ENCODE data around the gene CR2. TPM values are rescaled to one million over a fixed set of nuclear protein-coding genes. Genes with fewer than 3 reads are reported as not detected.

Gene CR2
- total and polyA plus RNA-seq, 4 donors = 0.05 to 0.36 (median 0.14) TPM; not detected in 1

- no peaks in the 10 kb centered on the region for H3K9me3 ChIP-seq (ENCODE audit: control insufficient read depth in 4 of 4, low read length in 3 of 4)
- H3K36me3 ChIP-seq (ENCODE audit: control insufficient read depth in 4 of 4, insufficient read depth in 3 of 4, low read depth in 1 of 4, low read length in 3 of 4) = no peaks in the 10 kb centered on the region
- peaks cover 0 to 6% (median under 1%) of the 10 kb centered on the region in 4 donors for H3K4me1 ChIP-seq (ENCODE audit: control insufficient read depth in 4 of 4, insufficient read depth in 4 of 4, low read length in 3 of 4)
- H3K27ac ChIP-seq (ENCODE audit: low read depth in 1 of 2, low read length in 2 of 2) = no peak overlapping the region
- no peak for TF ChIP-seq FOXA2 (IDR thresholded peaks at IDR 0.05)
- no peak for TF ChIP-seq NR2F2 (IDR thresholded peaks at IDR 0.05)
- TF ChIP-seq ATF3 (IDR thresholded peaks at IDR 0.05) = no peak
- no peak for TF ChIP-seq TAF1 (conservative IDR thresholded peaks at IDR 0.05)
- no peak for TF ChIP-seq FOXA1 (IDR thresholded peaks at IDR 0.05)
- no peak for TF ChIP-seq MAX (IDR thresholded peaks at IDR 0.05)
- TF ChIP-seq YY1 (IDR thresholded peaks at IDR 0.05) = no peak
- TF ChIP-seq RXRA (IDR thresholded peaks at IDR 0.05) = no peak
- no peak for TF ChIP-seq SP1 (IDR thresholded peaks at IDR 0.05)
- no peak overlapping the region for H3K4me3 ChIP-seq (ENCODE audit: low read depth in 1 of 3, low read length in 3 of 3)
- H3K27me3 ChIP-seq (ENCODE audit: control insufficient read depth in 4 of 4, insufficient read depth in 4 of 4, low read length in 3 of 4) = no peaks in the 10 kb centered on the region
- H3K9ac ChIP-seq (ENCODE audit: low read depth in 1 of 2, low read length in 2 of 2) = no peak overlapping the region
- DNase-seq (ENCODE audit: low spot score) = no peak
- 91% methylated on average over 2 of the region's 2 CpGs for WGBS
These were observed 41.3 kb upstream of the CR2 start for GRCh38 chr1:207412845-207413244.

GRCh38 chr1:207414606-207415108 is 39.5 kb upstream of the CR2 start:
- H3K27ac ChIP-seq (ENCODE audit: low read depth in 1 of 2, low read length in 2 of 2) = peak overlapping the region in 1 of 2 donors; percentile 25
- 68% methylated on average over 4 of the region's 4 CpGs for WGBS
- no peaks in the 10 kb centered on the region for H3K27me3 ChIP-seq (ENCODE audit: control insufficient read depth in 4 of 4, insufficient read depth in 4 of 4, low read length in 3 of 4)
- H3K9me3 ChIP-seq (ENCODE audit: control insufficient read depth in 4 of 4, low read length in 3 of 4) = no peaks in the 10 kb centered on the region
- H3K4me1 ChIP-seq (ENCODE audit: control insufficient read depth in 4 of 4, insufficient read depth in 4 of 4, low read length in 3 of 4) = no peaks in the 10 kb centered on the region
- no peak overlapping the region for H3K9ac ChIP-seq (ENCODE audit: low read depth in 1 of 2, low read length in 2 of 2)
- no peak overlapping the region for H3K4me3 ChIP-seq (ENCODE audit: low read depth in 1 of 3, low read length in 3 of 3)
- H3K36me3 ChIP-seq (ENCODE audit: control insufficient read depth in 4 of 4, insufficient read depth in 3 of 4, low read depth in 1 of 4, low read length in 3 of 4) = no peaks in the 10 kb centered on the region
- no peak for DNase-seq (ENCODE audit: low spot score)
- TF ChIP-seq NR2F2 (IDR thresholded peaks at IDR 0.05) (no peak), FOXA2 (IDR thresholded peaks at IDR 0.05) (no peak), TAF1 (conservative IDR thresholded peaks at IDR 0.05) (no peak), RXRA (IDR thresholded peaks at IDR 0.05) (no peak), MAX (IDR thresholded peaks at IDR 0.05) (no peak)

- no peaks in the 10 kb centered on the region for H3K4me1 ChIP-seq (ENCODE audit: control insufficient read depth in 4 of 4, insufficient read depth in 4 of 4, low read length in 3 of 4)
- no peak for DNase-seq (ENCODE audit: low spot score)
- no peak overlapping the region for H3K4me3 ChIP-seq (ENCODE audit: low read depth in 1 of 3, low read length in 3 of 3)
- no peak overlapping the region for H3K27ac ChIP-seq (ENCODE audit: low read depth in 1 of 2, low read length in 2 of 2)
- no peaks in the 10 kb centered on the region for H3K9me3 ChIP-seq (ENCODE audit: control insufficient read depth in 4 of 4, low read length in 3 of 4)
- no peaks in the 10 kb centered on the region for H3K27me3 ChIP-seq (ENCODE audit: control insufficient read depth in 4 of 4, insufficient read depth in 4 of 4, low read length in 3 of 4)
- TF ChIP-seq TAF1 (conservative IDR thresholded peaks at IDR 0.05) = no peak
- TF ChIP-seq RXRA (IDR thresholded peaks at IDR 0.05) = no peak
- TF ChIP-seq HNF4A (conservative IDR thresholded peaks at IDR 0.05) = no peak
- no peak for TF ChIP-seq JUND (IDR thresholded peaks at IDR 0.05)
- no peak for TF ChIP-seq ATF3 (IDR thresholded peaks at IDR 0.05)
- no peaks in the 10 kb centered on the region for H3K36me3 ChIP-seq (ENCODE audit: control insufficient read depth in 4 of 4, insufficient read depth in 3 of 4, low read depth in 1 of 4, low read length in 3 of 4)
- H3K9ac ChIP-seq (ENCODE audit: low read depth in 1 of 2, low read length in 2 of 2) = no peak overlapping the region
- 83% methylated on average over 1 of the region's 1 CpG for WGBS
These were observed 37.1 kb upstream of the CR2 start for GRCh38 chr1:207417076-207417475.

GRCh38 chr1:207418351-207418750 is 35.8 kb upstream of the CR2 start:
- H3K4me1 ChIP-seq (ENCODE audit: control insufficient read depth in 4 of 4, insufficient read depth in 4 of 4, low read length in 3 of 4) = no peaks in the 10 kb centered on the region
- no peak overlapping the region for H3K4me3 ChIP-seq (ENCODE audit: low read depth in 1 of 3, low read length in 3 of 3)
- H3K27ac ChIP-seq (ENCODE audit: low read depth in 1 of 2, low read length in 2 of 2) = no peak overlapping the region
- no peaks in the 10 kb centered on the region for H3K36me3 ChIP-seq (ENCODE audit: control insufficient read depth in 4 of 4, insufficient read depth in 3 of 4, low read depth in 1 of 4, low read length in 3 of 4)
- no peaks in the 10 kb centered on the region for H3K27me3 ChIP-seq (ENCODE audit: control insufficient read depth in 4 of 4, insufficient read depth in 4 of 4, low read length in 3 of 4)
- DNase-seq (ENCODE audit: low spot score) = no peak
- no peak overlapping the region for H3K9ac ChIP-seq (ENCODE audit: low read depth in 1 of 2, low read length in 2 of 2)
- 77% methylated on average over 1 of the region's 1 CpG for WGBS
- no peaks in the 10 kb centered on the region for H3K9me3 ChIP-seq (ENCODE audit: control insufficient read depth in 4 of 4, low read length in 3 of 4)
- TF ChIP-seq ZBTB33 (IDR thresholded peaks at IDR 0.05) (no peak), REST (IDR thresholded peaks at IDR 0.05) (no peak), EGR1 (IDR thresholded peaks at IDR 0.05; ENCODE audit: low read depth in 2 of 2) (no peak), FOXA1 (IDR thresholded peaks at IDR 0.05) (no peak), JUND (IDR thresholded peaks at IDR 0.05) (no peak), MAX (IDR thresholded peaks at IDR 0.05) (no peak), TAF1 (conservative IDR thresholded peaks at IDR 0.05) (no peak), FOXA2 (IDR thresholded peaks at IDR 0.05) (no peak)

All from liver (tissue), 9 donors.